ENCODE measurements around the gene LIPA.

LIPA gene

GRCh38 chr10:89164920-89165319 is 86.7 kb downstream of the LIPA start:
- no peak for DNase-seq (ENCODE audit: low read depth)

GRCh38 chr10:89164080-89164479 is 87.5 kb downstream of the LIPA start:
- DNase-seq (ENCODE audit: low read depth), result no peak
